ENCODE results near the gene NKAIN2. TPM values are rescaled to one million over a fixed set of nuclear protein-coding genes. Genes with fewer than 3 reads are reported as not detected.
A peak's percentile ranks its signal among the peaks of the same experiment; 100 is the strongest.

The NKAIN2 gene
- total and polyA plus RNA-seq, 9 of the 15 experiments (the other 6 are each of a cell fraction or from before 2014, with no cell fraction given), result not detected

GRCh38 chr6:124719913-124720312 is 916.2 kb downstream of the NKAIN2 start:
- no peak overlapping the region for H3K9ac ChIP-seq (ENCODE audit: insufficient read depth in 1 of 2, low read depth in 2 of 2, low read length in 2 of 2)
- no peaks in the 10 kb centered on the region for H3K79me2 ChIP-seq (ENCODE audit: control insufficient read depth, insufficient read depth, low read length)
- in situ Hi-C loops (cut with MboI) (no loop called here), intact Hi-C loops (cut with micrococcal nuclease) (no loop called here)
- H3K27me3 ChIP-seq (ENCODE audit: control insufficient read depth in 2 of 2, insufficient read depth in 2 of 2, low read length in 2 of 2), result no peaks in the 10 kb centered on the region
- BruUV-seq (replicated peaks), result no TSS peak
- TF ChIP-seq NR0B1 (IDR thresholded peaks at IDR 0.05; ENCODE audit: partially characterized antibody) (no peak), CAMTA2 (CRISPR knock-in tag; conservative IDR thresholded peaks at IDR 0.05) (no peak), HDAC3 (IDR thresholded peaks at IDR 0.05; ENCODE audit: borderline replicate concordance, partially characterized antibody) (no peak), ZNF445 (CRISPR knock-in tag; IDR thresholded peaks at IDR 0.05; ENCODE audit: low read depth) (no peak), ZNF512 (tag; IDR thresholded peaks at IDR 0.05) (no peak), SNAPC5 (CRISPR knock-in tag; IDR thresholded peaks at IDR 0.05) (no peak), ZNF3 (CRISPR knock-in tag; IDR thresholded peaks at IDR 0.05) (no peak), ZNF224 (CRISPR knock-in tag; IDR thresholded peaks at IDR 0.05) (no peak), SRSF7 (optimal IDR thresholded peaks at IDR 0.05; ENCODE audit: low read depth, low read length) (no peak), ZNF507 (tag; conservative IDR thresholded peaks at IDR 0.05) (no peak), HNRNPK (IDR thresholded peaks at IDR 0.05; ENCODE audit: low read depth, low read length, poor library complexity, severe bottlenecking) (no peak), POU5F1 (IDR thresholded peaks at IDR 0.05; ENCODE audit: borderline replicate concordance, low read depth, low read length, partially characterized antibody) (no peak), GABPB1 (CRISPR knock-in tag; IDR thresholded peaks at IDR 0.05) (no peak), GTF2B (IDR thresholded peaks at IDR 0.05; ENCODE audit: extremely low read depth, insufficient read length) (no peak), NCOA2 (IDR thresholded peaks at IDR 0.05; ENCODE audit: partially characterized antibody in 2 of 2) (no peak), FOXJ3 (CRISPR knock-in tag; IDR thresholded peaks at IDR 0.05) (no peak), ZNF436 (CRISPR knock-in tag; IDR thresholded peaks at IDR 0.05) (no peak), TAF9B (IDR thresholded peaks at IDR 0.05; ENCODE audit: partially characterized antibody) (no peak)
- FAIRE-seq, result no peak
- H3K4me1 ChIP-seq (replicated peaks in 1 of 2; ENCODE audit: control insufficient read depth in 2 of 2, insufficient read depth in 2 of 2, low read length in 2 of 2), result no peaks in the 10 kb centered on the region
- H3K9me3 ChIP-seq (replicated peaks; ENCODE audit: control insufficient read depth, insufficient read depth, low read depth, low read length), result no peaks in the 10 kb centered on the region
- H2AFZ ChIP-seq (ENCODE audit: low read depth, low read length), result 0 out of 2 replicates have a peak overlapping the region, but pooled peaks have one; percentile 21
- no peaks in the 10 kb centered on the region for H4K20me1 ChIP-seq (replicated peaks; ENCODE audit: control insufficient read depth, insufficient read depth, low read length)
- H3K36me3 ChIP-seq (ENCODE audit: control insufficient read depth, insufficient read depth, low read length), result no peaks in the 10 kb centered on the region
- no peak overlapping the region for H3K27ac ChIP-seq (ENCODE audit: extremely low read depth, low read depth, low read length)
- DNase-seq (ENCODE audit: extremely low read depth in 1 of 4, low spot score in 3 of 4), result no peak
- POLR2A ChIA-PET, result no interaction called here
- no peak overlapping the region for H3K4me3 ChIP-seq
- H3K9me1 ChIP-seq (ENCODE audit: control insufficient read depth, insufficient read depth, low read length), result no peaks in the 10 kb centered on the region
- CTCF ChIA-PET (ENCODE audit: low intra/inter-chr PET ratio), result no interaction called here
- no peak overlapping the region for H3K4me2 ChIP-seq (ENCODE audit: insufficient read depth, low read length)
- no peak for ATAC-seq
